Activated T-cell treated with anti-CD3 and anti-CD28 coated beads, Interleukin-2, amount 50 U/mL, for 48 hours (primary cell): ENCODE results near the gene ZC3H12D.
"Not testable (repeated sequence)": the region's sequence is repeated elsewhere in the genome, so short reads cannot be mapped to it uniquely, and the experiment has no call there.

ENCODE experiments used
- DNase-seq, 2 experiments: peaks; one replicate each; pipeline ENCODE4 v3.0.0-alpha.2; 2020

ZC3H12D gene

GRCh38 chr6:149483849-149484655 lies 762 bp downstream of the ZC3H12D start:
- DNase-seq = peak; percentile 31 to 35

GRCh38 chr6:149483334-149483725 lies 1.5 kb downstream of the ZC3H12D start:
- peak in 1 of 2 experiments; percentile 28 for DNase-seq

- peak; percentile 63 for DNase-seq
Observed at GRCh38 chr6:149482545-149483333, 2.1 kb downstream of the ZC3H12D start.

GRCh38 chr6:149480502-149481280 lies 4.1 kb downstream of the ZC3H12D start:
- peak; percentile 54 to 61 for DNase-seq

- DNase-seq = no peak
Observed at GRCh38 chr6:149478631-149479314, 6.0 kb downstream of the ZC3H12D start.

GRCh38 chr6:149477544-149477943 lies 7.3 kb downstream of the ZC3H12D start:
- no peak for DNase-seq

GRCh38 chr6:149476789-149477455 lies 7.9 kb downstream of the ZC3H12D start:
- DNase-seq = no peak

- no peak for DNase-seq
Observed at GRCh38 chr6:149474108-149474935, 10.5 kb downstream of the ZC3H12D start.

GRCh38 chr6:149473080-149474052 lies 11.4 kb downstream of the ZC3H12D start:
- no peak for DNase-seq

- no peak for DNase-seq
Observed at GRCh38 chr6:149472241-149472640, 12.6 kb downstream of the ZC3H12D start.

- DNase-seq = no peak
Observed at GRCh38 chr6:149471801-149472200, 13.0 kb downstream of the ZC3H12D start.

GRCh38 chr6:149470948-149471347 lies 13.9 kb downstream of the ZC3H12D start:
- no peak for DNase-seq

- DNase-seq = no peak
Observed at GRCh38 chr6:149468179-149468578, 16.6 kb downstream of the ZC3H12D start.

- DNase-seq = no peak
Observed at GRCh38 chr6:149467265-149467664, 17.5 kb downstream of the ZC3H12D start.

- DNase-seq = no peak
Observed at GRCh38 chr6:149464411-149464810, 20.4 kb downstream of the ZC3H12D start.

GRCh38 chr6:149463781-149464180 lies 21.0 kb downstream of the ZC3H12D start:
- DNase-seq = no peak

- not testable (repeated sequence) for DNase-seq
Observed at GRCh38 chr6:149462712-149463111, 22.1 kb downstream of the ZC3H12D start.

GRCh38 chr6:149461670-149462069 lies 23.1 kb downstream of the ZC3H12D start:
- no peak for DNase-seq

GRCh38 chr6:149460249-149460648 lies 24.6 kb downstream of the ZC3H12D start:
- not testable (repeated sequence) for DNase-seq

GRCh38 chr6:149459761-149460160 lies 25.1 kb downstream of the ZC3H12D start:
- no peak for DNase-seq
